SK-N-MC (cell line): Measurements from ENCODE around the gene ATP5F1E.
"Not testable (repeated sequence)": the region's sequence is repeated elsewhere in the genome, so short reads cannot be mapped to it uniquely, and the experiment has no call there.

ENCODE experiments used
- DNase-seq: peaks from one replicate; pipeline ENCODE4 v3.0.0-alpha.2; 2011; ENCODE audit warnings: low read depth, low spot score
- H3K27ac ChIP-seq: fragments of 200-600 bp; sonication (generic); 2 replicates; pipeline ENCODE4 v1.5.1; 2016; ENCODE audit warnings: mixed run types
- H3K36me3 ChIP-seq: fragments of 200-600 bp; sonication (generic); 2 replicates; pipeline ENCODE4 v1.6.1; 2017; ENCODE audit warnings: antibody characterized with exemption, low read length, mixed read lengths; ENCODE audit not compliant: insufficient read depth
- H3K4me3 ChIP-seq: fragments of 200-600 bp; sonication (generic); 2 replicates; pipeline ENCODE4 v1.5.1; 2016
- H3K9ac ChIP-seq: fragments of 200-600 bp; sonication (generic); 2 replicates; pipeline ENCODE4 v1.8.0; 2017; ENCODE audit warnings: mixed run types, mixed read lengths; ENCODE audit not compliant: insufficient read length
- H3K9me3 ChIP-seq: fragments of 200-600 bp; sonication (generic); 2 replicates; pipeline ENCODE4 v1.6.1; 2017; ENCODE audit warnings: low read depth, mild to moderate bottlenecking, antibody characterized with exemption, low read length, moderate library complexity, mixed read lengths
- EZH2 ChIP-seq: fragments of 200-600 bp; sonication (generic); IDR thresholded peaks from one replicate; pipeline ENCODE4 v1.6.1; 2017; ENCODE audit warnings: antibody characterized with exemption
- FOXP2 ChIP-seq: optimal IDR thresholded peaks from 2 replicates; pipeline ENCODE3; 2011; ENCODE audit warnings: mild to moderate bottlenecking, moderate library complexity; ENCODE audit not compliant: insufficient read depth; ENCODE audit errors: extremely low read length, control extremely low read depth
- POLR2AphosphoS5 ChIP-seq: IDR thresholded peaks from 2 replicates; pipeline ENCODE4 v1.6.1; 2012; ENCODE audit warnings: mild to moderate bottlenecking, low read depth, low read length, borderline replicate concordance

The ATP5F1E gene

DNA sequence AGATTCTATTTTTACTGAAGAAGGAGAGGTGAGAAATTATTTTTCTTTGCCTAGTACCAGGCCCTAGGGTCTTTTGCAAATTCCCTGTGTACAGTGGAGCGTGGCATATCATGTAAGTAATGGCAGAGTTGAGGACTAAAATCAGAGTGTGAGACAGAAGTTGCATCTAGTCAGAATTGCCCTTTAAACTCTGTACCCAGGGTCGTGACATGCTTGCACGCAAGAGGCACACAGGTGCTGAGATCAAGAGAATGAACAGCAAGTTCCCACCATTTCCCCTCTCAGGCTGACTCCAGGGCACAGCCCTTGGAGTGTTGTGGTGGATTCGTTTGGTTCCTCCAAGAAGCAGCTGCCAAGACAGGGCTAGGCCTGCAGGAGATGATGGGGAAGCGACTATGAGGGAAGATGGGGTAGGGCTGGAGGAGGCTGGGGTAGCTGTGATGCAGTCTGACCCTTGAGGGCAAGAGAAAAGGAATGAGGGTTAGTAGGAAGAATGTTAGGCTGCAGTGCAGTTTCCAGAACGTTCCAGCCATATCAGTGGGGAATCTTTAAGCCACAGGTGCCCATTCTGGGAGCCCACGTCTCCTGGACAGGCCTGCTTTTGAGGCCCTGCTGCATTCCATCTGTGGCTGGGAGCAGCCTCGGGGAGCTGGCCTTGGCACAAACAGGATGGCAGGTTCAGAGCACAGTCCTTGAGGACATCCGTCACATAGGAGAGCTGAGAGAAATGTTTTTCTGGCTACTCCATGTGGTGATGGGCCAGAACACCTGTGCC is 44.2 kb downstream of the ATP5F1E start:
- Histone ChIP-seq H3K4me3 (no peak overlapping the region), H3K36me3 (peaks cover 83% of the 10 kb centered on the region), H3K27ac (no peak overlapping the region), H3K9me3 (no peaks in the 10 kb centered on the region), H3K9ac (no peak overlapping the region)
- DNase-seq, result no peak
- TF ChIP-seq POLR2AphosphoS5 (no peak), FOXP2 (no peak), EZH2 (no peak)

DNA sequence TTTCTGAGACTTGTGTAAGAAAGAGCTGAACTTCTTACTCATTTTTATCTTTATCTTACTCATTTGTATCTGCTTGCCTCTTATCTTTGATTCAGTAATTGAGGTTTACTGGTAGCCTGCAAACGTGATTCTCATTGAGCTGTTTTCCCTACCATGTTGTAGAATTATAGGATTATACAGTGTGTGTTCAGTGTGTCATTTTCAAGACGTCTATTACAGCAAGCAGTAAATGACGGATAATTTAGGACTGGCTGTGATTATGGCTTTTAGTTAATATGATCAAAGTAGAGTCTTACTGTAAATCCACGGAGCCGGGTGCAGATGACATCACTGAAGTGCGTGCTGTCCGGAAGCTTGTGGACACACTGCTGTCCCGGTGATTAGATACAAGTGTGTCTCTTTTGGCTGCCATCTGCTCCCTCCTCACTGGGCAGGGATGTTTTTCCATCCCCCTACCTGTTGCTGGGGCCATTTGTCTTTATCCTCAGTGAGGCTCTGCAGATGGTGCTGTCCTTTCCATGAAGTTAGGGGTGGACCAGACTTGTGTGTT is 45.1 kb downstream of the ATP5F1E start:
- no peak for DNase-seq
- no peak overlapping the region for H3K4me3 ChIP-seq
- H3K36me3 ChIP-seq, result peaks cover 73% of the 10 kb centered on the region
- no peak overlapping the region for H3K9ac ChIP-seq
- TF ChIP-seq POLR2AphosphoS5, result no peak
- no peak for TF ChIP-seq EZH2
- no peak for TF ChIP-seq FOXP2
- H3K9me3 ChIP-seq, result no peaks in the 10 kb centered on the region
- H3K27ac ChIP-seq, result no peak overlapping the region

GRCh38 chr20:58986286-58986967 is 45.7 kb downstream of the ATP5F1E start:
- DNase-seq, result no peak
- Histone ChIP-seq H3K9me3 (no peaks in the 10 kb centered on the region), H3K27ac (no peak overlapping the region), H3K4me3 (no peak overlapping the region), H3K9ac (no peak overlapping the region), H3K36me3 (peaks cover 67% of the 10 kb centered on the region)
- TF ChIP-seq EZH2 (no peak), FOXP2 (no peak), POLR2AphosphoS5 (no peak)

GRCh38 chr20:58985656-58986055 is 46.5 kb downstream of the ATP5F1E start:
- no peak overlapping the region for H3K27ac ChIP-seq
- H3K9ac ChIP-seq, result no peak overlapping the region
- peaks cover 60% of the 10 kb centered on the region for H3K36me3 ChIP-seq
- H3K4me3 ChIP-seq, result no peak overlapping the region
- no peak for DNase-seq
- TF ChIP-seq EZH2 (no peak), POLR2AphosphoS5 (no peak), FOXP2 (no peak)
- H3K9me3 ChIP-seq, result no peaks in the 10 kb centered on the region

DNA sequence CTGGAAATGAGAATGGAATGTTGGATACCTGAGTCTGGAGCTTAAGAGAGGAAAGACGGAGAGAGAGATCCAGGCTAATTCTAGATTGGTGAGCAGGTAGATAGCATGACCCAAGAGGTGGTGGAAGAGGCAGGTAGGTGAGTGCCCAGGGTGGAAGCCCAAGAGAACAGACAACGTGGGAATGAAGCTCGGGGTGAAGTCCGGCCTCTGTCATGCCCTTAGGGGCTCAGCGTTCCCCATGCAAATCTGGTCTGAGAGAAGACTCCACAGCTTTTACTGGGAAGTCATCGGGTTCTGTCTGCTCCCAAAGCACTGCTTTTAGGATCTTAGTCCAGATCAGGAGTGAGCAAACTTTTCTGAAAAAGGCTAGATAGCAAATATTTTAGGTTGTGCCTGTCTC is 47.4 kb downstream of the ATP5F1E start:
- no peak overlapping the region for H3K9ac ChIP-seq
- no peak for TF ChIP-seq EZH2
- TF ChIP-seq FOXP2, result no peak
- TF ChIP-seq POLR2AphosphoS5, result no peak
- H3K4me3 ChIP-seq, result no peak overlapping the region
- no peaks in the 10 kb centered on the region for H3K9me3 ChIP-seq
- H3K36me3 ChIP-seq, result peaks cover 50% of the 10 kb centered on the region
- H3K27ac ChIP-seq, result no peak overlapping the region
- no peak for DNase-seq

DNA sequence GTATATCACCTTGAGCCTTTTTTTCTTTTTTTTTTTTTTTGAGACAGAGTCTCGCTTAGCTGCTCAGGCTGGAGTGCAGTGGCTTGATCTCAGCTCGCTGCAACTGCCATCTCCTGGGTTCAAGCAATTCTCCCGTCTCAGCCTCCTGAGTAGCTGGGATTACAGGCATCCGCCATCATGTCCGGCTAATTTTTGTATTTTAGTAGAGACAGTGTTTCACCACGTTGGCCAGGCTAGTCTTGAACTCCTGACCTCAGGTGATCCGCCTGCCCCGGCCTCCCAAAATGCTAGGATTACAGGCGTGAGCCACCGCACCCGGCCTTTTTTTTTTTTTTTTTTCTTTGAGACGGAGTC is 49.0 kb downstream of the ATP5F1E start:
- not testable (repeated sequence) for H3K9me3 ChIP-seq, H3K27ac ChIP-seq, H3K9ac ChIP-seq, DNase-seq, H3K4me3 ChIP-seq
- H3K36me3 ChIP-seq, result peaks cover 34% of the 10 kb centered on the region

DNA sequence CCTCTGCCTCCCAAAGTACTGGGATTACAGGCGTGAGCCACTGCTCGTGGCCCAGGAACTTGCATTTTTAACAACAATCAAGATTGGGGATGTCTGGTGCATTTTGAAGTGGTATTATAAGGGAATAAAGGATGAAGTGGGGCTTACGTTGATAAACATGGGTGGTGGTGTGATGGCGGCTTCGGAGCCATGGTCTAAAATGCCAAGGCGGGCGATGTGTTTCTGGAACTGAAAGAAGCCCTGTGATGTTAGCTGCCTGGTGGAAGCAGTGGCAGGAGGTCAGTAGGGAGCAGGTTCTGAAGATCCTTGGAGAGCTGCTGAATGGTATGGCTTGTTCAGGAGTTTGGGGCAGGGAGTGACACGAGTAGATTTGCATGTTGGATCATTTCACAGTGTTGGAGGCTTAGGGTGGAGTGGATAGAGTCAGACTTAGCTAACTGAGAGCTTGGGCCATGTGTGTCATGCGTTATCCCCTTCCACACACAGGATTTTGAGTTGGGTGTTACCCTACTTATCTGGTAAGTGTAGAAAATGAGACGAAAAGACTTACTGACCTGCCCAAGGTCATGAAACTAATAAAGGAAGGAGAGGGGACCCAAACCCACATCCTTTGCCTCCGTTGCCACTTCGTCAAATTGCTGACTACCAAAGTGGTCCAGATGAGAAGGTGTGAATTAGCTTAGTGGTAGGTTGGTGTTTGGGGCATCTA is 49.6 kb downstream of the ATP5F1E start:
- H3K36me3 ChIP-seq, result peaks cover 29% of the 10 kb centered on the region
- no peak overlapping the region for H3K27ac ChIP-seq
- H3K4me3 ChIP-seq, result peak overlapping the region; percentile 96
- no peak overlapping the region for H3K9ac ChIP-seq
- no peak for TF ChIP-seq FOXP2
- TF ChIP-seq EZH2, result no peak
- TF ChIP-seq POLR2AphosphoS5, result no peak
- H3K9me3 ChIP-seq, result no peaks in the 10 kb centered on the region
- no peak for DNase-seq

DNA sequence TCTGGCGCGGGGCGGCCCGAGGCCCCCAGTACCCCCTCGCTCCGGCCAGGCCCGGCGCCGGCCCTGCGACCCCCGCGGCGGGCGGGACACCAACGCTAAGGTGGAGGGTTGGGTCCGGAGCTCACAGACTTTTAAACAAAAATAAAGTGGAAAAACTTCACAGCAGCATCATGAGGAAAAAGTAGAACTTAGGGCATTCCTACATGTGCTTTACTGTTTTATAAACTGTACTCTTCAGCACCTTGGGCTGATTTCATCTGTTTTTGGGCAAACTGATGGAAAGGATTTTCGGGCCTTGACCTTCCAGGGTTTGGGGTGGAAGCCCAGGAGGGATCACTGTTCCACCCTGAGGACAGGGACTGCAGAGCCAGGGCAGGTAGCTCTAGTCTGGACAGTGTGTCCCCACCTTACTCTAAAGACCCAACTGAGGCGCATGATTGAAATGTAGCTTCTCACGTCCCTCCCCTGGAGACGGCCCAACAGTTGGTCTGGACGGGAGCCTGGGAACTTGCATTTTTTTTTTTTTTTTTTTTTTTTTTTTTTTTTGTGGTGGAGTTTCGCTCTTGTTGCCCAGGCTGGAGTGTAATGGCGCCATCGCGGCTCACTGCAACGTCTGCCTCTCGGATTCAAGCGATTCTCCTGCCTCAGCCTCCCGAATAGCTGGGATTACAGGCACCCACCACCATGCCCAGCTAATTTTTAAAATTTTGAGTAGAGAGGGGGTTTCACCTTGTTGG is 50.3 kb downstream of the ATP5F1E start:
- TF ChIP-seq POLR2AphosphoS5 (no peak), FOXP2 (no peak), EZH2 (no peak)
- H3K9me3 ChIP-seq, result no peaks in the 10 kb centered on the region
- no peak for DNase-seq
- peaks cover 21% of the 10 kb centered on the region for H3K36me3 ChIP-seq
- H3K27ac ChIP-seq, result peak overlapping the region; percentile 63; the same call in 1 of the 2 replicates
- H3K4me3 ChIP-seq, result peak overlapping the region; percentile 96
- H3K9ac ChIP-seq, result peak overlapping the region; percentile 95
